Islet of Langerhans (tissue), 1 donor: ENCODE measurements around the gene SASS6.
"Not testable (repeated sequence)": the region's sequence is repeated elsewhere in the genome, so short reads cannot be mapped to it uniquely, and the experiment has no call there.

Experiments used
- FAIRE-seq: peaks from one replicate; lab custom pipeline; 2011; peaks lifted over from hg19 to GRCh38; lab: Jason Lieb, UNC

SASS6 gene

DNA sequence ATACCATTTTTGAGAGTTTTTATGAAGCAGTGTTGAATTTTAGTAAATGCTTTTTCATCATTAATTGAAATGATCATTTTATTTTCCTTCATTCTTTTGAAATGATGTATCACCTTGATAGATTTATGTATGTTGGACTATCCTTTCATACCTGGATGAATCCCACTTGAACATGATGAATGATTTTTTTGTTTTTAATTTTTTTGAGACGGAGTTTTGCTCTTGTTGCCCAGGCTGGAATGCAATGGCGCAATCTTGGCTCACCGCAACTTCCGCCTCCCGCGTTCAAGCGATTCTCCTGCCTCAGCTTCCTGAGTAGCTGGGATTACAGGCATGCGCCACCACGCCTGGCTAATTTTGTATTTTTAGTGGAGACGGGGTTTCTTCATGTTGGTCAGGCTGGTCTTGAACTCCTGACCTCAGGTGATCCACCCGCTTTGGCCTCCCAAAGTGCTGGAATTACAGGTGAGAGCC, 85.5 kb downstream of the SASS6 start:
- FAIRE-seq: not testable (repeated sequence)

DNA sequence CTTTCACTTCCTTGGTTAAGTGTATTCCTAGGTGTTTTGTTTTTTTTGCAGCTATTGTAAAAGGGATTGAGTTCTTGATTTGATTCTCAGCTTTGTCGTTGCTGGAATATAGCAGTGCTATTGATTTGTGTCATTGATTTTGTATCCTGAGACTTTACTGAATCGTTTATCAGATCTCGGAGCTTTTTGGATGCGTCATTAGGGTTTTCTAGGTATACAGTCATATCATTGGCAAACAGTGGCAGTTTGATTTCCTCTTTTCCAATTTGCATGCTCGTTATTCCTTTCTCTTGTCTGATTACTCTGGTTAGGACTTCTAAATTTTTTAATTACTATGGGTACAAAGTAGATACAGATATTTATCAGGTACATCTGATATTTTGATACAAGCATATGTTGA, 87.5 kb downstream of the SASS6 start:
- no peak for FAIRE-seq

- FAIRE-seq: peak; percentile 74
Observed at GRCh38 chr1:100039591-100039990, 93.1 kb downstream of the SASS6 start.

DNA sequence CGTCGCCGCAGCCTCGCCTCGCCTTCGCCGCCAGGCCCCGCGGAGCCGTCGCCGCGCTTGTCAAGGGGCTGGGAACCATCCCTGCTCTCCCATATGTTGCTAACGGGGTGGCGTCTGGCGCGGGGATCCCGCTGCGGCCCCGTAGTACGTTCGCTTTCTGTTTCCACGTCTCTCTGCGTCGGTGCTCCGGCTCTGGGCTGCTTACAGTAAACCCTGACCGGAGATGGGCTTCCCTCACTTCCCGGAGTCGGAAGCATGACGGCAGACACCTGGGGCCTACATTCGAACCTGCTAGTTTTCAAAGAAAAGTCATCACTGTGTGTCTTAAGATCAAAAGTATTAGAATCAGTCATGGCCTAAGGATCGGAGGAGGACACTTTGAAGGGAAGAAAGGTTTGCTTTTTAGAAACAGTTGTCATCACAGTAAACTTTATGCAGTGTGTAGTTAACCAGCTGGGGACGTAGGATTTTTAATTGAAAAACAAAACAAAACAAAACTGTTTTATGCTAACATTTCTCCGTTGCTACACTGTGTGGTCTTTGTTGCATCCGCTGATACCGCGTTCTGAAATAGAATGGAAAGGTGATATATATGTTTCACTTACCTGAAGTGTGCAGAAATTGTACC, 94.0 kb downstream of the SASS6 start:
- FAIRE-seq: peak; percentile 33

GRCh38 chr1:100037927-100038659, 94.6 kb downstream of the SASS6 start:
- no peak for FAIRE-seq

DNA sequence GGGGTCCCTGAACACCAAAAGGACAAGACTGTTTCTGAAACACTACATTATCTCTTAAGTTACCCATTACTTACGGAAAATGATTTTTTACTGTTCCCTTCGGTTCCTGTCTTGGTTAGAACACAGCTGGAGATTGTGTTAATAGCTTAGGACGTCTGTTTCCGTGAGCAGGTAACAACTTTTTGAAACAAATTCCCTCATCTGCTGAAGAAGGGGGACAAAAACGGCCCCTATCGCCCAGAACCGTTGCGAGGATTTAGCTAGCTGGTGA, 95.1 kb downstream of the SASS6 start:
- peak; percentile 17 for FAIRE-seq

- FAIRE-seq: peak; percentile 85
Observed at GRCh38 chr1:100036718-100037655, 95.7 kb downstream of the SASS6 start.

DNA sequence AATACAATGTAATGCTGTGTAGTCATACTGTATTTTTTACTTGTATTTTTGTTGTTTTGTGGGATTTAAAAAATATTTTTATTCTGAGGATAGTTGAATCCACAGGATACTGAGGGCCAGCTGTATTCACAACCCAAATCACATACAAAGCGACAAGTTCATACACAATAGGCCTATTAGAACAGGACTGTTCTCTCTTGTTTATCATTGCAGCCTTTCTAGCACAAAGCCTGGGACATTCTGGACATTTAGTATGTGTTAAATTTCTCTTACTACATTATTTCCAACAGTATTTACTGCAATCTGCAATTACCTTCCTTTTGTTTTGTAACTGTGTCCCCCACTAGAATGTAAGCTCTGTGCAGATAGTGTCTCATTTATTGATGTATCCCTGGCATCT, 97.5 kb downstream of the SASS6 start:
- FAIRE-seq: no peak

DNA sequence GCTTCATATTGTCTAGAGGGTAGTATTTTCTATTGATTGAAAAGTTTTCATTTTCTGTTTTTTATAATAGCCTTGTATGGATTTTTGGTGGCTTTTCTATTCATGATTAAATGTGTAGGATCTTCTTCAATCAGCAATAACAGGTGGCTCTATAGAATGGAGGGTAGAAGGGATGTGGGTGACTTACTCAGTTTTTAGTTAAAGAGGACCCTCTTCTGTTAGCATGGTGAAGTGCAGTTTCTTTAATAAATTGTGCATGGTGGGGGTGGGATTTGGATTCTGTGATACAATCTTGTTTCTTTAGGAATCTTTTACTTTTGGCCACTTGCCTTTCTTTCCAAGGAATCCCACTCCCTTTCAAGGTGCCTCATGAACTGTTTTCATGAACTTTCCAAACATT, 98.3 kb downstream of the SASS6 start:
- FAIRE-seq: no peak
